D721Med (cell line): ENCODE results near the gene CAPN9.
"Not testable (repeated sequence)": the region's sequence is repeated elsewhere in the genome, so short reads cannot be mapped to it uniquely, and the experiment has no call there.

ENCODE experiments used
- DNase-seq: peaks from one replicate; pipeline ENCODE4 v3.0.0; 2011; ENCODE audit warnings: low spot score; ENCODE audit not compliant: insufficient read length
- FAIRE-seq: peaks from 2 replicates; lab custom pipeline; 2011; peaks lifted over from hg19 to GRCh38; lab: Jason Lieb, UNC
- CTCF ChIP-seq: IDR thresholded peaks from 2 replicates; pipeline ENCODE4 v1.5.1; 2012; ENCODE audit warnings: mild to moderate bottlenecking, control low read depth; ENCODE audit not compliant: insufficient read depth; ENCODE audit errors: missing control alignments

The CAPN9 gene

DNA sequence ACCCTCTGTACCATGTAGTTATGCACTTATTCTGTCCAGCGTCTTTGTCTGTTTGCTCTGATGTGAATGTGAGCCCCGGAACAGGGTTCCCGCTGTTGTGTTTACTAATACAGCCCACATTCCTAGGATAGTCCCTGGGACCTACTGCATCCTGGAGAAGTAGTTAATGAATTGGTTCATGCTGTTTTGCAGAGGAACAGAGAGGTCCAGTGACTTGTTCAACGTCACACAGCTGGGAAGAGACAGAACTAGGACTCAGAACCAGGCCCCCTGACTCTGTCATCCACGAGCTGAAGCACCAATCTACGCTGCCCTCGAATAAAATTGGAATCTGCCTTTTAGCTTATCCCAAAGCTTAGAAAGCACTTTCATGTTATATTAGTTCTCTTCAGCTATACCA lies 34.0 kb upstream of the CAPN9 start:
- DNase-seq (no peak), FAIRE-seq (no peak)
- no peak for TF ChIP-seq CTCF

DNA sequence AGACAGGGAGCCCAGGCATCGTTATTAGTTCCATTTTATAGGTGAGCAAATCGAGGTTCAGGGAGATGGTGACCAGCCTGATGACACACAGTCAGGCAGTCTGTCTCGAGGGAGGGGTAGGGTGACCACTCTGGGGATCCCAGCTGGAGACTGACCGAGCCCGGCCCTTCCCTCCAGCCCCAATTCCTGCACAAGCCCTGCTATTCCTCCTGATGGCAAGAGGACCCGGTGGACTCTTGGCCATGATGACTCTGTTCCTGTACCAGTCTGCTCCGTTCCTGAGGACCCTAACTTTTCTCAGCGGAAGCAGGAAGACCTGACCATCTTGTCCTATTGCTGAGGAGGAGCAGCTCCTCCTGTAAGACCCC lies 33.7 kb upstream of the CAPN9 start:
- no peak for TF ChIP-seq CTCF
- no peak for DNase-seq
- FAIRE-seq, result no peak

DNA sequence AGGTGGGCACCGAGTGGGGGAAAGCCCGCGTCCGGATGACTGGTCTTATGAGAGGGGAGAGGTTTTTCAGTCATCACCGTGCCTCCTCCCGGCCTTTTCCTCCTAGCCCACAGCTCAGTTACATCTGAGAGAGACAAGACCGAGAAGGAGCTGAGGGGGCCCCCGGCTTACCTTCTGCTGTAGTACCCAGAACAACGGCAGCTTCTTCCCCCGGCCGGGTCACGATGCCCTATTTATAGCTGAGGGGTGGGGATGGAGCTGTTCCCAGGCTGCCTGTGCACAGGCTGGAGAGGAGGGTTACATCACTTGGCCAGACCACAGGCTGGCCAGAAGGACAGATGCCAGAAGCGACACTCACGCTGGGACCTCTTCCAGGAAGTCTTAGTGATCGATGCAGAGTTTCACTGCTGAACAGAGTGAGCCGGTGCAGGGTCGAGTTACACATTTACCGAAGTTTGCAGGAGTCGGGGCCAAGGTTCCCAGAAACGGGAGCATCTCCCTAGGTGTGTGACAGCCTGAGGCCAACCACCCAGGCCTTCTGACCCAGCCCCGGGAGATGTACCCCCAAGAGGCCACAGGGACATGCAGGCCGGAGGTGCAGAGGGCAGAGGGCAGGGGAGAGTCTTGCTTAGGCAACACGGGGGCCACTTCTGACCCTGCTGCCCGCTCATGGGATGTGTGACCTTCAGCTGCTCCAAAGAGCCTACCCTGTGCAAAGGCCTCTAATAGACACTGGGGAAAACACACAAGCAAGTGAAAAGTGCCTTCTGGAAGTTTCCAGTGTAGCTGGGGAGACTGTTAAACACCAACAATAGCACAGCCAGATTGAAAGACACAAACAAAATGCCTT lies 33.0 kb upstream of the CAPN9 start, which contains the start of gene AGT:
AGT (minus strand) TSS at position 208 of the 850 bp plus-strand sequence. CDS start 3,299 bp downstream, outside the sequence.
- no peak for TF ChIP-seq CTCF
- no peak for FAIRE-seq
- no peak for DNase-seq

GRCh38 chr1:230715510-230715909 lies 31.7 kb upstream of the CAPN9 start:
- no peak for FAIRE-seq
- TF ChIP-seq CTCF, result no peak

GRCh38 chr1:230716453-230716852 lies 30.7 kb upstream of the CAPN9 start:
- DNase-seq, FAIRE-seq: not testable (repeated sequence)

More at GRCh38 chr1:230715510-230715909, 31.7 kb upstream of the CAPN9 start:
- DNase-seq, result no peak

- no peak for FAIRE-seq
- TF ChIP-seq CTCF, result no peak
- no peak for DNase-seq
Measured at GRCh38 chr1:230717251-230717650, 29.9 kb upstream of the CAPN9 start.

DNA sequence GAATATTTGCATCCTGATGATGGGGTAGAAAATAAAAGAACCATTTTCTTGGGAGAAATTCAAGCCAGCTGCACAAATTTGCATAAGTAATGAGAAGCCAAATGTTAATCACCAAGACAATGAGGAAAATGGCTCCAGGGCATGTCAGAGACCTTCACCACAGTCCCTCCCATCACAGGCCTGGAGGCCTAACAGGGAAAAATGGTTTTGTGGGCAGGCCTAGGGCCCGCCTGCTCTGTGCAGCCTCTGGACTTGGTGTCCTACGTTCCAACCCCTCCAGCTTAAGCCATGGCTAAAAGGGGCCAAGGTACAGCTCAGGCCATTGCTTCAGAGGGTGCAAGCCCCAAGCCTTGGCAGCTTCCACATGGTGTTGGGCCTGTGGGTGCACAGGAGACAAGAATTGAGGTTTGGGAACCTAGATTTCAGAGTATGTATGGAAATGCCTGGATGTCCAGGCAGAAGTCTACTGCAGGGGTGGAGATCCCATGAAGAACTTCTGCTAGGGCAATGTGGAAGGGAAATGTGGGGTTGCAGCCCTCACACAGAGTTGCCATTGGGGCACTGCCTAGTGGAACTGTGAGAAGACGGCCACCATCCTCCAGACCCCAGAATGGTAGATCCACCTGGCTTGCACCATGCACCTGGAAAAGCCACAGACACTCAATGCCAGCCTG lies 25.2 kb upstream of the CAPN9 start:
- DNase-seq, FAIRE-seq: not testable (repeated sequence)
